GM18951 (cell line): Measurements from ENCODE around the gene SMG6.
"Not testable (repeated sequence)": the region's sequence is repeated elsewhere in the genome, so short reads cannot be mapped to it uniquely, and the experiment has no call there.

Source experiments
- POLR2A ChIP-seq: IDR thresholded peaks from 4 replicates; pipeline ENCODE4 v1.6.1; 2011; ENCODE audit warnings: mild to moderate bottlenecking; ENCODE audit not compliant: insufficient read length, insufficient read depth; ENCODE audit errors: extremely low read depth
- in situ Hi-C: fragments of 300-500 bp; cut with MboI; formaldehyde crosslinking; loops from one replicate; pipeline ENCODE4 v1.12.0; 2022; ENCODE audit warnings: low sequenced_read_pairs, mixed read lengths, inconsistent platforms; ENCODE audit not compliant: unreplicated experiment

SMG6 gene

GRCh38 chr17:2292100-2292499, 11.5 kb downstream of the SMG6 start:
- TF ChIP-seq POLR2A: no peak
- in situ Hi-C loops: no loop called here

GRCh38 chr17:2289878-2290478, 13.6 kb downstream of the SMG6 start:
- in situ Hi-C loops: no loop called here
- TF ChIP-seq POLR2A: no peak

GRCh38 chr17:2283302-2283701, 20.3 kb downstream of the SMG6 start:
- no peak for TF ChIP-seq POLR2A
- in situ Hi-C loops: no loop called here

- in situ Hi-C loops: no loop called here
These were observed 21.2 kb downstream of the SMG6 start for GRCh38 chr17:2282297-2282873.

GRCh38 chr17:2279707-2280106, 23.9 kb downstream of the SMG6 start:
- in situ Hi-C loops: no loop called here
- no peak for TF ChIP-seq POLR2A

More at GRCh38 chr17:2282297-2282873, 21.2 kb downstream of the SMG6 start:
- no peak for TF ChIP-seq POLR2A

- no peak for TF ChIP-seq POLR2A
- in situ Hi-C loops: no loop called here
These were observed 26.0 kb downstream of the SMG6 start for GRCh38 chr17:2277429-2278170.

GRCh38 chr17:2275722-2276121, 27.9 kb downstream of the SMG6 start:
- in situ Hi-C loops: no loop called here

GRCh38 chr17:2274414-2274813, 29.2 kb downstream of the SMG6 start:
- no peak for TF ChIP-seq POLR2A
- in situ Hi-C loops: no loop called here

More at GRCh38 chr17:2275722-2276121, 27.9 kb downstream of the SMG6 start:
- TF ChIP-seq POLR2A: no peak

GRCh38 chr17:2271985-2272702, 31.4 kb downstream of the SMG6 start:
- no peak for TF ChIP-seq POLR2A
- in situ Hi-C loops: no loop called here

- in situ Hi-C loops: no loop called here
- TF ChIP-seq POLR2A: no peak
These were observed 36.2 kb downstream of the SMG6 start for GRCh38 chr17:2267354-2267753.

GRCh38 chr17:2266865-2267228, 36.7 kb downstream of the SMG6 start:
- TF ChIP-seq POLR2A: no peak
- in situ Hi-C loops: no loop called here

GRCh38 chr17:2266045-2266864, 37.3 kb downstream of the SMG6 start:
- no peak for TF ChIP-seq POLR2A
- in situ Hi-C loops: no loop called here

GRCh38 chr17:2265166-2265565, 38.4 kb downstream of the SMG6 start:
- in situ Hi-C loops: not testable (repeated sequence)
